UCSD-AML1 (cell line): ENCODE measurements around the gene ZNHIT6.
"Not testable (repeated sequence)": the region's sequence is repeated elsewhere in the genome, so short reads cannot be mapped to it uniquely, and the experiment has no call there.

Experiments
- DNase-seq: peaks from one replicate; lab custom pipeline; 2025; ENCODE audit not compliant: unreplicated experiment; lab: John Stamatoyannopoulos, UW

Gene ZNHIT6

GRCh38 chr1:85672031-85672660 is 36.1 kb downstream of the ZNHIT6 start:
- no peak for DNase-seq

GRCh38 chr1:85665932-85666331 is 42.3 kb downstream of the ZNHIT6 start:
- no peak for DNase-seq

GRCh38 chr1:85663382-85663781 is 44.9 kb downstream of the ZNHIT6 start:
- no peak for DNase-seq

DNA sequence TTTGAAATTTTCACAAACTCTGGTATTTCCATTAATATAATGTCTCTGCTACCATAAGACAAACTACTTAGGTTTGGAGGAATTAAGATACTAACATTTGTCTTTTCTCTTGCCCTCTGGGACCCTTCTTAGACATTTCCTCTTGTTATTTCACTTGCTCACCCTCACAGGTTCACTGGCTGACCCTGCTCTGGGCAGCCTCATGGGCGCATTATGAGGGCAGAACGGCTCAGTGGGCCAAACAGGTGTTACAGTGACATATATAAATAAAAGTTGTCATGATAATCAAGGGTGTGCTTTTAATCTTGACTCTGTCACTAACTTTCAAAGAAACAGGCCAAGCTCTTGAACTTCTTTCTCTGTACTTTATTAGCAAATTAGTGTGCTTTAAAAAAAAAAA is 46.5 kb downstream of the ZNHIT6 start:
- DNase-seq = no peak

DNA sequence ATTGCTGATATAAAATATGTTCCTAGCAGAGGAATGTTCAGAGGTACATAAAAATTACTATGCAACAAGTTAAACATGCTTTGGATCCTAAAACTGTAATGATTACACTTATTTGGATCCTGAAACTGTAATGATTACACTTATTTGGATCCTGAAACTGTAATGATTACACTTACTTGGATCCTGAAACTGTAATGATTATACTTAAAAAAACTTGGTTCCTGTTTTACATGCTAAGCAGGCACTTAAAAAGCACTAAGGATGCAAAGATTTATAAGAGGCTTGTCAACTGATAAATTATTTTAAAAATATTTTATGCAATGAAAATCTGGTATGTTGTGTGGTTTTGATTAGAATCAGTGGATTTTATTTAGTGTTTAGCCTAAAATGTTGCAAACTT is 47.7 kb downstream of the ZNHIT6 start:
- DNase-seq = no peak

DNA sequence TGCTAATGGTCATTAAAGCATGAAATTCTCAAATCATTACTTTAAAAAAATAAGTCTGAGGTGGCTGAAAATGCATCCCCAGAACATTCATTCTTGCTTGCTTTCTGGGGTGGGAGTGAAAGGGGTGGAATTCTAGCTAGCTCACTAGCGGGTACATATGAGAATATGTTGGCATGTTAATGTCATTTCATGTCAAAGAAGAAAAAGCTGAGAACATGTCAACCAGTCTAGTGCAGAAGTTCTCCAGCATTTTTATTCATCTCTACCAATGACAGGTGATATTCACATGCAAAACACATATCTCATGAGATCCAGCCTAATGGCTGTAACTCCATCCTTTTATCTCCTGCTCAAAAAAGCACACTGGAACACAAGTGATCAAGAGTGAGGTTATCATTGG is 49.1 kb downstream of the ZNHIT6 start:
- no peak for DNase-seq

DNA sequence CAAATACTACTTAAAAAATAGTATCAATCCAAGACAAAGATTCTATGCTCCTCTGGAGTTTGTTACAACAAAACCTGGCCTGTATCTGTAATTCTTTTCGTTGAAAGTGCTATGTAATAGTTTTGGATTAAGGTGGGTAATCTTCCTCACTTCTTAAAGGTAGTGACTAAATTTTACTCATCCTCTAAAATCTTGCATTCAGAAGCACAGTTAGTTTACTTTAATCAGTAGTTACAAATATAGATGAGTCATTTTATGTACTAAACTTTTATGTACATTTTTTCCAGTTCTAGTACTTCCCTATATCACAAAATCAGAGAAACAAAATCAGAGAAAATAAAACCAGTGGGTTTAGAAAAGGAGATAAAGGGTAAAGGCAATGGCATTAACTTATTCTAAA is 51.3 kb downstream of the ZNHIT6 start:
- DNase-seq = no peak

GRCh38 chr1:85656256-85656655 is 52.0 kb downstream of the ZNHIT6 start:
- no peak for DNase-seq

DNA sequence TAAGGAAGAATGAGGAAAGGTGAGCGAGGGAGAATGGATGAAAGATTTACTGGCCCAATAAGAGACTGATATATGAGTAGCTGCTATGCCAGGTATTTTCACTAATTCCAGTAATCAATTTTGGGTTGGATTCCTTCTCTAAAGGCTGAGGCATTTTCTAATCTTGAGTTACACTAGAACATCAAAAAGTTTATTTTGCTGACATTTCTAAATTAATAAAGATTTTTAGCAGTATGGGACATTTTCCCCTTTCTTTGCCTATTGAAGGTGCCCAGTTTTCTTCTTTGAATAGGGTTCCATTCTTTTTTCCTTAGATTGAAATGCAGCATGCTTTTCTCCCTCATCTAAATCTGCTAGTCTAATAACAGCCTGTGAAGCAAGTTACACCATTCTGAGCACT is 52.9 kb downstream of the ZNHIT6 start:
- DNase-seq = no peak

- DNase-seq = no peak
Observed at GRCh38 chr1:85654066-85654782, 54.0 kb downstream of the ZNHIT6 start.

DNA sequence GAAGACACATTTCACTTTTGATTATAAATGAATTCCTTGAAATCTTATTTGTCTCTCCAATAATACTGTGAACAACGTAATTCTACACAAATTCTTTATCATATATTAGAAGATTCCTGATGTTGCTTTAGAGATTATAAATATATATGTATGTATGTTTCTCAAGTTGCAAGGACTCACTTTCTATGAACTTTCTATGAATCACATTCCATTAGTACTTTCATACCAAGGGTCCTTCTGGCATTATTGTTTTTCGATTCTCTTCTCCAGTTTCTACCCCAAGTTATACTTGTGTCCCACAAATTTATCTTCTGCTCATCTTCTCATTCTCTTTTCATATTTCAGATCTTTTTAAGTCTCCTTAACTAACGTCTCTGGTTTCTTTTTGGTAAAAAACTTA is 55.9 kb downstream of the ZNHIT6 start:
- DNase-seq = no peak

DNA sequence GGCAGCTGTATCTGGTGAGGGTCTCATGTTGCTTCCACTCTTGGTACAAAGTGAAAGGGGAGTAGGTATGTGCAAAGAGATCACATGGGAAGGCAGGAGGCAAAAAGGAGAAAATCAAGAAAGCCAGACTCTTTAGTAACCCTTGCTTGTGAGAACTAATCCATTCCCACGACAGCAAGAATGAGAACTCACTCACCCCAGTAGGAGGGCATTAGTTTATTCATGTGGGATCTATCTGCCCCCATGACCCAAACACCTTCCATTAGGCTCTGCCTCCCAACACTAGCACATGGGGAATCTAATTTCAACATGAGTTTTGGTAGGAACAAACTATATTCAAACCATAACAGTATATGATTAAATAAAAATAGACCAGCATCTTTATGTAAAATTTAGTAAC is 57.6 kb downstream of the ZNHIT6 start:
- no peak for DNase-seq

GRCh38 chr1:85649591-85649990 is 58.6 kb downstream of the ZNHIT6 start:
- no peak for DNase-seq

DNA sequence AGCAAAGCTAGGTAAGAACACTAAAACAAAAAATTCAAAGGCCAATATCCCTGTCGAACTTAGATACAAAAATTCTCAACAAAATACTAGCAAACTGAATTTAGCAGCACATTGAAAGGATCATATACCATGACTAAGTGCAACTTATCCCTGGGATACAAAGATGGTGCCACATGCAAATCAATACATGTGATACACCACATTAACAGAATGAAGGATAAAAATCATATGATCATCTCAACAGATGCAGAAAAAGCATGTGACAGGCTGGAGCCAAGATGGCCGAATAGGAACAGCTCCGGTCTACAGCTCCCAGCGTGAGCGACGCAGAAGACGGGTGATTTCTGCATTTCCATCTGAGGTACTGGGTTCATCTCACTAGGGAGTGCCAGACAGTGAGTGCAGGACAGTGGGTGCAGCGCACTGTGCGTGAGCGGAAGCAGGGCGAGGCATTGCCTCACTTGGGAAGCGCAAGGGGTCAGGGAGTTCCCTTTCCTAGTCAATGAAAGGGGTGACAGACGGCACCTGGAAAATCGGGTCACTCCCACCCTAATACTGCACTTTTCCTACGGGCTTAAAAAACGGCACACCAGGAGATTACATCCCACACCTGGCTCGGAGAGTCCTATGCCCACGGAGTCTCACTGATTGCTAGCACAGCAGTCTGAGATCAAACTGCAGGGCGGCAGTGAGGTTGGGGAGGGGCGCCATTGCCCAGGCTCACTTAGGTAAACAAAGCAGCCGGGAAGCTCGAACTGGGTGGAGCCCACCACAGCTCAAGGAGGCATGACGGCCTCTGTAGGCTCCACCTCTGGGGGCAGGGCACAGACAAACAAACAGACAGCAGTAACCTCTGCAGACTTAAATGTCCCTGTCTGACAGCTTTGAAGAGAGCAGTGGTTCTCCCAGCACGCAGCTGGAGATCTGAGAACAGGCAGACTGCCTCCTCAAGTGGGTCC is 66.4 kb downstream of the ZNHIT6 start:
- not testable (repeated sequence) for DNase-seq

DNA sequence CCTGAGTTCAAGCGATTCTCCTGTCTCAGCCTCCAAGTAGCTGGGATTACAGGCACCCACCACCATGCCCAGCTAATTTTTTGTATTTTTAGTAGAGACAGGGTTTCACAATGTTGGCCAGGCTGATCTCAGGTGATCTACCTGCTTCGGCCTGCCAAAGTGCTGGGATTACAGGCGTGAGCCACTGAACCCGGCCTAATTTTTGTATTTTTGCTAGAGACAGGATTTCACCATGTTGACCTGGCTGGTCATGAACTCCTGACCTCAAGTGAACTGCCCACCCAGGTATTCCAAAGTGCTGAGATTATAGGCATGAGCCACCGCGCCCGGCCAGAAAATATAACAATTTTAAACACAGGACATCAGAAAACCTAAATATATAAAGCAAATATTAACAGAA is 68.3 kb downstream of the ZNHIT6 start:
- DNase-seq = not testable (repeated sequence)

- no peak for DNase-seq
Observed at GRCh38 chr1:85638412-85638811, 69.8 kb downstream of the ZNHIT6 start.

GRCh38 chr1:85630493-85630892 is 77.7 kb downstream of the ZNHIT6 start:
- DNase-seq = no peak

DNA sequence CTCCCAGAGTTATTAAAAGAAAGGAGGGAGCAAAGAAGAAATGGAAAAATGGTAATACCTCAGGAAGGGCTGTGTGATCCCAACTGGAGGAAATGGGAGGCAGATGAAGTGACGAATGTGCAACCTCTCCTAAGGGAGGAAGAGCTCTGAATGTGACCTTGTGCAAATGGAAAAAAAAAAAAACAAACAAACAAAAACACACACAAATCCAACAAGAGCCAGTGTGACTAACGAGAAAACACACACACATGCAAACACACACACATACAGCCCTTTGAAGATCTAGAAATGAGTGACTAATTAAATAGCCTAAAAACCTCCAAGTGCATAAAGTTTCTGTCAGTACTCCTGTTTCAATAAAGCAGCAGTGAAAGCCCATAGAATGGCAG is 78.7 kb downstream of the ZNHIT6 start:
- DNase-seq = no peak

GRCh38 chr1:85628791-85629531 is 79.3 kb downstream of the ZNHIT6 start:
- no peak for DNase-seq

DNA sequence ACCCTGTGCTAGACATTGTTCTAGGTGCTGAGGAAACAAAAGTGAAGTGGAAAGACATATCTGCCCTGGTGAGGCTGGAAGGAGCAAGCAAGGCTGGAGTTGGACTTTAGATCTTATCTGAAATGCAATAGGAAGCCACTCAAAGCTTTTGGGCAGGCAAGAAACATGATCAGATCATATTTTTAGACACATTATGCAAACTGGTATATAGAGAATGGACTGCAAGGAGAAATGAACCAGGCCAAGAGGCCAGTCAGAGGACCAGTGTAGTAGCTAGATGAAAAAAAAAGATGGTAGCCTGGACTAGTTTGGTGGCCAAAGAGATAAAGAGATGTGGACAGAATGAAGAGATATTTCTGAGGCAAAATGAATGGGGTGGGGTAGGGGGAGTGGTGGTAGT is 81.4 kb downstream of the ZNHIT6 start:
- no peak for DNase-seq

DNA sequence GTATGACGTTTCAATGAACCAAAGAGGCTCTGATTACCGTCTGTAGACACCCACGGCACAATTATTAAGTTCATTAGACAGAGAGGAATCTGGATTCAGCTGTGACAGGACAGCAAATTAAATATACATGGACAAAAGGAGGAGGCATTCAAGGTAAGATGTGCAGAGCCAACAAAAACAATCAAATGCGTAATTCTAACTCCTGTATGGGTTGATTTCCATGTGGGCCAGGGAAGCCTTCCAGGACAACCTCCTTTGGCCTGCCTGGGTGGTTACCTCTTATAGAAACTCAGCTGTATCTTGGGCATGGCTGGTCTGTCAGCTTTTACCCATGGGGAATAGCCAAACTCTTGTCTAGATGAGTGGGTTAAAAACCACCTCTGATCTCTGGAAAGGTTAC is 83.9 kb downstream of the ZNHIT6 start:
- DNase-seq = no peak
